Motor neuron (in vitro differentiated cells): Measurements from ENCODE around the gene ASXL1. TPM values are rescaled to one million over a fixed set of nuclear protein-coding genes. Genes with fewer than 3 reads are reported as not detected.
A peak's percentile ranks its signal among the peaks of the same experiment; 100 is the strongest.

Source experiments
- ATAC-seq, 8 experiments: fragments of 200-7000 bp; cut with Tn5 transposase; replicated peaks in 6 of 8; 2 replicates each; pipeline ENCODE4 v1.8.0; 2021; ENCODE audit warnings: mild to moderate bottlenecking in 8 of 8, moderate library complexity in 8 of 8
- H3K27ac ChIP-seq, 2 donors: fragments of 250-450 bp; sonication (Bioruptor Pico); 2 replicates each; pipeline ENCODE4 v1.9.0; 2021; ENCODE audit warnings: antibody characterized with exemption in 2 of 2, mild to moderate bottlenecking in 2 of 2, moderate library complexity in 1 of 2
- H3K4me1 ChIP-seq, 2 donors: fragments of 250-450 bp; sonication (Bioruptor Pico); replicated peaks in 1 of 2; 2 replicates each; pipeline ENCODE4 v1.6.1; 2021; ENCODE audit warnings: antibody characterized with exemption in 2 of 2, mild to moderate bottlenecking in 2 of 2, moderate library complexity in 1 of 2
- H3K4me3 ChIP-seq, 5 donors: fragments of 250-450 bp; sonication (Bioruptor Pico); 2 replicates each; pipeline ENCODE4 v1.9.0; 2021; ENCODE audit warnings: antibody characterized with exemption in 5 of 5, mild to moderate bottlenecking in 5 of 5, moderate library complexity in 4 of 5
- WGBS, 10 experiments: fragments of 450-650 bp; shearing (Covaris generic); methylation state at CpG; one replicate each; pipeline ENCODE4 v1.0.0; 2022; 5-methylcytosine and 5-hydroxymethylcytosine counted together
- in situ Hi-C, 9 experiments: fragments of 400-800 bp; cut with MboI; loops; one replicate each; pipeline ENCODE4 v1.15.0; 2021; ENCODE audit warnings: low sequenced_read_pairs in 9 of 9, low pct_unique_long_range_greater_than_20kb in 2 of 9; ENCODE audit not compliant: unreplicated experiment in 9 of 9
- total RNA-seq, 8 experiments: library from RNA; unstranded; fragments of 300-600 nt; gene quantifications; 2 replicates each; pipeline versions ENCODE4 v1.2.3 to v1.2.4, GENCODE V29; 2022

Gene ASXL1
- total RNA-seq, 8 experiments from 2014 or later: 22.1 to 81.0 (median 33.3) TPM

- ATAC-seq: no peak
- Histone ChIP-seq H3K27ac (no peak overlapping the region), H3K4me1 (peaks cover 3 to 12% of the 10 kb centered on the region in 2 donors), H3K4me3 (no peak overlapping the region)
- in situ Hi-C loops: no loop called here
- 0 to 100% (median 89%) methylated on average over 1 to 3 of the region's 3 CpGs; no CpG with 5 or more reads in 2 of the 10 experiments for WGBS, 10 experiments
Measured at GRCh38 chr20:32443386-32443974, 85.3 kb downstream of the ASXL1 start.

GRCh38 chr20:32444474-32445220, 86.5 kb downstream of the ASXL1 start:
- no peak overlapping the region for H3K4me3 ChIP-seq
- H3K4me1 ChIP-seq: peaks cover 3 to 12% of the 10 kb centered on the region in 2 donors
- ATAC-seq: no peak
- H3K27ac ChIP-seq: no peak overlapping the region
- in situ Hi-C loops: no loop called here
- WGBS, 10 experiments: 0 to 100% (median 85%) methylated on average over 1 to 5 of the region's 7 CpGs; no CpG with 5 or more reads in 2 of the 10 experiments

- peak overlapping the region in 1 of 2 donors; percentile 31 for H3K27ac ChIP-seq
- 61 to 89% (median 74%) methylated on average over 2 to 10 of the region's 12 CpGs; no CpG with 5 or more reads in 4 of the 10 experiments for WGBS, 10 experiments
- peaks cover 3 to 12% of the 10 kb centered on the region in 2 donors for H3K4me1 ChIP-seq
- H3K4me3 ChIP-seq: no peak overlapping the region
- peak; percentile 23 to 97 (median 84) for ATAC-seq
- in situ Hi-C loops: no loop called here
Measured at GRCh38 chr20:32445539-32446273, 87.6 kb downstream of the ASXL1 start.

GRCh38 chr20:32446301-32447100, 88.4 kb downstream of the ASXL1 start:
- peak overlapping the region in 1 of 2 donors; percentile 31 for H3K27ac ChIP-seq
- ATAC-seq: peak in 4 of 8 experiments; percentile 6 to 11 (median 10)
- in situ Hi-C loops: no loop called here
- WGBS, 10 experiments: 20 to 100% (median 100%) methylated on average over 1 to 7 of the region's 14 CpGs; no CpG with 5 or more reads in 3 of the 10 experiments
- peaks cover 3 to 12% of the 10 kb centered on the region in 2 donors for H3K4me1 ChIP-seq
- no peak overlapping the region for H3K4me3 ChIP-seq

GRCh38 chr20:32447136-32448027, 89.3 kb downstream of the ASXL1 start:
- ATAC-seq: no peak
- WGBS, 10 experiments: 73 to 100% (median 97%) methylated on average over 1 to 8 of the region's 22 CpGs; no CpG with 5 or more reads in 2 of the 10 experiments
- Histone ChIP-seq H3K4me1 (peaks cover 3 to 12% of the 10 kb centered on the region in 2 donors), H3K4me3 (no peak overlapping the region), H3K27ac (no peak overlapping the region)
- in situ Hi-C loops: no loop called here

GRCh38 chr20:32448306-32449056, 90.3 kb downstream of the ASXL1 start:
- no peak for ATAC-seq
- whole genome bisulfite sequencing, 10 experiments: 33 to 100% (median 82%) methylated on average over 1 to 5 of the region's 13 CpGs; no CpG with 5 or more reads in 4 of the 10 experiments
- Histone ChIP-seq H3K4me1 (peaks cover 3 to 12% of the 10 kb centered on the region in 2 donors), H3K4me3 (no peak overlapping the region), H3K27ac (no peak overlapping the region)
- in situ Hi-C loops: no loop called here

- in situ Hi-C loops: no loop called here
- Histone ChIP-seq H3K27ac (no peak overlapping the region), H3K4me1 (peaks cover 3 to 12% of the 10 kb centered on the region in 2 donors), H3K4me3 (no peak overlapping the region)
- ATAC-seq: no peak
- 89 to 100% (median 93%) methylated on average over 1 to 6 of the region's 9 CpGs; no CpG with 5 or more reads in 2 of the 10 experiments for WGBS, 10 experiments
Measured at GRCh38 chr20:32449057-32449889, 91.1 kb downstream of the ASXL1 start.

GRCh38 chr20:32449890-32450401, 91.8 kb downstream of the ASXL1 start:
- ATAC-seq: peak in 6 of 8 experiments; percentile 10 to 82 (median 38)
- H3K4me1 ChIP-seq: peaks cover 3 to 12% of the 10 kb centered on the region in 2 donors
- 20 to 82% (median 61%) methylated on average over 1 to 3 of the region's 8 CpGs; no CpG with 5 or more reads in 5 of the 10 experiments for WGBS, 10 experiments
- in situ Hi-C loops: no loop called here
- no peak overlapping the region for H3K27ac ChIP-seq
- H3K4me3 ChIP-seq: no peak overlapping the region

- in situ Hi-C loops: no loop called here
- Histone ChIP-seq H3K27ac (no peak overlapping the region), H3K4me1 (peaks cover 6 to 15% of the 10 kb centered on the region in 2 donors), H3K4me3 (no peak overlapping the region)
- ATAC-seq: no peak
- WGBS, 10 experiments: 91 to 96% methylated on average over 4 of the region's 9 CpGs; no CpG with 5 or more reads in 8 of the 10 experiments
Measured at GRCh38 chr20:32450484-32451061, 92.4 kb downstream of the ASXL1 start.

GRCh38 chr20:32451340-32451681, 93.2 kb downstream of the ASXL1 start:
- in situ Hi-C loops: no loop called here
- H3K27ac ChIP-seq: no peak overlapping the region
- H3K4me3 ChIP-seq: no peak overlapping the region
- peaks cover 11 to 15% of the 10 kb centered on the region in 2 donors for H3K4me1 ChIP-seq
- no peak for ATAC-seq
- WGBS, 10 experiments: 76 to 100% (median 90%) methylated on average over 2 to 8 of the region's 8 CpGs; no CpG with 5 or more reads in 5 of the 10 experiments
